Progenitor cell of endocrine pancreas (in vitro differentiated cells): Measurements from ENCODE around the gene S100A14. TPM values are rescaled to one million over a fixed set of nuclear protein-coding genes. Genes with fewer than 3 reads are reported as not detected.

ENCODE experiments used
- DNase-seq: peaks from one replicate; pipeline ENCODE4 v3.0.0; 2021; ENCODE audit warnings: low spot score; ENCODE audit not compliant: unreplicated experiment
- H3K27ac Mint-ChIP-seq: 2 replicates; pipeline ENCODE4 v1.8.0; 2021; ENCODE audit warnings: mild to moderate bottlenecking, moderate library complexity, mixed read lengths
- H3K27me3 Mint-ChIP-seq: 2 replicates; pipeline ENCODE4 v1.8.0; 2021; ENCODE audit warnings: mixed read lengths
- H3K36me3 Mint-ChIP-seq: 2 replicates; pipeline ENCODE4 v1.8.0; 2022; ENCODE audit warnings: mixed read lengths; ENCODE audit not compliant: insufficient read depth
- H3K4me1 Mint-ChIP-seq: 2 replicates; pipeline ENCODE4 v1.8.0; 2021; ENCODE audit warnings: low read depth, mixed read lengths
- H3K4me3 Mint-ChIP-seq: 2 replicates; pipeline ENCODE4 v1.8.0; 2021; ENCODE audit warnings: low read depth, mild to moderate bottlenecking, moderate library complexity, mixed read lengths
- H3K9me3 Mint-ChIP-seq: 2 replicates; pipeline ENCODE4 v1.8.0; 2021; ENCODE audit warnings: low read depth, mixed read lengths
- total RNA-seq: library from RNA; stranded (reverse); gene quantifications from 2 replicates; pipeline ENCODE4 v1.2.1, GENCODE V29; 2021
- TF ChIP-seq, protein P1 (sequence below): fragments of 200-600 bp; sonication (generic); IDR thresholded peaks from one replicate; pipeline ENCODE4 v1.5.0; 2021; ENCODE audit warnings: antibody characterized with exemption, mild to moderate bottlenecking; ENCODE audit not compliant: unreplicated experiment

The S100A14 gene
- total RNA-seq, 1 donor from 2014 or later, result 1.4 TPM

- Mint-ChIP-seq H3K4me1 (peaks cover 18% of the 10 kb centered on the region), H3K27ac (peak overlapping the region; percentile 96), H3K27me3 (no peaks in the 10 kb centered on the region), H3K36me3 (peaks cover 18% of the 10 kb centered on the region), H3K4me3 (peak overlapping the region; percentile 95), H3K9me3 (no peaks in the 10 kb centered on the region)
- TF ChIP-seq, protein P1, sequence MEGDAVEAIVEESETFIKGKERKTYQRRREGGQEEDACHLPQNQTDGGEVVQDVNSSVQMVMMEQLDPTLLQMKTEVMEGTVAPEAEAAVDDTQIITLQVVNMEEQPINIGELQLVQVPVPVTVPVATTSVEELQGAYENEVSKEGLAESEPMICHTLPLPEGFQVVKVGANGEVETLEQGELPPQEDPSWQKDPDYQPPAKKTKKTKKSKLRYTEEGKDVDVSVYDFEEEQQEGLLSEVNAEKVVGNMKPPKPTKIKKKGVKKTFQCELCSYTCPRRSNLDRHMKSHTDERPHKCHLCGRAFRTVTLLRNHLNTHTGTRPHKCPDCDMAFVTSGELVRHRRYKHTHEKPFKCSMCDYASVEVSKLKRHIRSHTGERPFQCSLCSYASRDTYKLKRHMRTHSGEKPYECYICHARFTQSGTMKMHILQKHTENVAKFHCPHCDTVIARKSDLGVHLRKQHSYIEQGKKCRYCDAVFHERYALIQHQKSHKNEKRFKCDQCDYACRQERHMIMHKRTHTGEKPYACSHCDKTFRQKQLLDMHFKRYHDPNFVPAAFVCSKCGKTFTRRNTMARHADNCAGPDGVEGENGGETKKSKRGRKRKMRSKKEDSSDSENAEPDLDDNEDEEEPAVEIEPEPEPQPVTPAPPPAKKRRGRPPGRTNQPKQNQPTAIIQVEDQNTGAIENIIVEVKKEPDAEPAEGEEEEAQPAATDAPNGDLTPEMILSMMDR, result no peak
- DNase-seq, result no peak
Observed at GRCh38 chr1:153659175-153659534, 43.0 kb upstream of the S100A14 start.

DNA sequence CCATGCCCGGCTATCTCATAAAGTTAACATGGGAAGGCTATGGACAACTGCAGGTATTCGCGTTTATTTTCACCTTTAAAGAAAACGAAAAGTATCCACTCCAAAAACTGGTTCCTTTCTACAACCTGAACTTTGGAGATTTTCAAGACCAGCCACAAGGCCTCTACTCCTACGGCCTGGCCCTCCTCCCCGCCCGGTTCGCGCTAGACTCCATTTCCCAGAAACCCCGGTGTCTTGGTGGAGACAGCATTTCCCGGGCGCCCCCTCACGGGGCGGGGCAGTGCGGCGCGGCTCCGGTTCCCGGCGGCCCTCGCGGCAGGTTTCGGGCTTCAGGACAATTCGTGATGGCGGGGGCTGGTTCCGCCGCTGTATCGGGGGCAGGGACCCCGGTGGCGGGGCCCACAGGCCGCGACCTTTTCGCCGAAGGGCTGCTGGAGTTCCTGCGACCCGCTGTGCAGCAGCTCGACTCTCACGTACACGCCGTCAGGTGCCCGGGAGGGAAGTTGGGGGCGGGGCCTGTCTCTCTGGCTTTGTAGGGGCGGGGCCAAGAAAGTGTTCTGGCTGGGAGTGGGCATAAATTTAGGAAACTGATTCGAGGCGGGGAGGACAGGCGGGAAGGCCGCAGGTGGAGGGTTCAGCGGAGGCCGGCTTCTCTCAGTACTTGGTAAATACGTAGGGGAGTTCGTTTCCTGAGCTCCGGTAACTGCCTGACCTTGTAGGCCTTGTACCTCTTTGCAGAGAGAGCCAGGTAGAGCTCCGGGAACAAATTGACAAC is 42.5 kb upstream of the S100A14 start, which contains the start of gene SNAPIN:
Gene SNAPIN, plus strand, starts transcription at position 304 of the 775 bp plus-strand sequence. Its CDS starts 41 bp downstream, at position 345.
- Mint-ChIP-seq H3K27ac (peak within 1 kb of the TSS; percentile 96), H3K4me3 (peak within 1 kb of the TSS; percentile 95), H3K36me3 (peaks cover 15% of the 10 kb centered on the region), H3K9me3 (no peaks in the 10 kb centered on the region), H3K27me3 (no peaks in the 10 kb centered on the region), H3K4me1 (peaks cover 20% of the 10 kb centered on the region)
- TF ChIP-seq, protein P1, result peak; percentile 22
- DNase-seq, result peak; percentile 75

GRCh38 chr1:153655333-153655732 is 39.2 kb upstream of the S100A14 start:
- H3K4me1 Mint-ChIP-seq, result peaks cover 19% of the 10 kb centered on the region
- peak overlapping the region; percentile 85 for H3K27ac Mint-ChIP-seq
- no peak overlapping the region for H3K4me3 Mint-ChIP-seq
- no peak for DNase-seq
- H3K27me3 Mint-ChIP-seq, result no peaks in the 10 kb centered on the region
- TF ChIP-seq, protein P1, result no peak
- no peaks in the 10 kb centered on the region for H3K9me3 Mint-ChIP-seq
- H3K36me3 Mint-ChIP-seq, result no peaks in the 10 kb centered on the region

GRCh38 chr1:153652805-153653500 is 36.8 kb upstream of the S100A14 start:
- H3K27ac Mint-ChIP-seq, result no peak overlapping the region
- no peaks in the 10 kb centered on the region for H3K9me3 Mint-ChIP-seq

GRCh38 chr1:153651771-153652170 is 35.6 kb upstream of the S100A14 start:
- no peak overlapping the region for H3K27ac Mint-ChIP-seq
- no peaks in the 10 kb centered on the region for H3K27me3 Mint-ChIP-seq
- peaks cover 25% of the 10 kb centered on the region for H3K4me1 Mint-ChIP-seq
- H3K4me3 Mint-ChIP-seq, result no peak overlapping the region
- H3K9me3 Mint-ChIP-seq, result no peaks in the 10 kb centered on the region
- no peak for DNase-seq
- TF ChIP-seq, protein P1, result no peak
- peaks cover 2% of the 10 kb centered on the region for H3K36me3 Mint-ChIP-seq

More at GRCh38 chr1:153652805-153653500, 36.8 kb upstream of the S100A14 start:
- H3K36me3 Mint-ChIP-seq, result no peaks in the 10 kb centered on the region
- DNase-seq, result no peak
- TF ChIP-seq, protein P1, result no peak
- H3K4me1 Mint-ChIP-seq, result peaks cover 20% of the 10 kb centered on the region
- no peak overlapping the region for H3K4me3 Mint-ChIP-seq
- no peaks in the 10 kb centered on the region for H3K27me3 Mint-ChIP-seq
